NOMO-1 (cell line): ENCODE data around the gene CCM2L.

Experiments used
- DNase-seq, 2 experiments: peaks; one replicate each; lab custom pipeline; 2025; ENCODE audit not compliant: unreplicated experiment in 2 of 2; lab: John Stamatoyannopoulos, UW

Gene CCM2L

DNA sequence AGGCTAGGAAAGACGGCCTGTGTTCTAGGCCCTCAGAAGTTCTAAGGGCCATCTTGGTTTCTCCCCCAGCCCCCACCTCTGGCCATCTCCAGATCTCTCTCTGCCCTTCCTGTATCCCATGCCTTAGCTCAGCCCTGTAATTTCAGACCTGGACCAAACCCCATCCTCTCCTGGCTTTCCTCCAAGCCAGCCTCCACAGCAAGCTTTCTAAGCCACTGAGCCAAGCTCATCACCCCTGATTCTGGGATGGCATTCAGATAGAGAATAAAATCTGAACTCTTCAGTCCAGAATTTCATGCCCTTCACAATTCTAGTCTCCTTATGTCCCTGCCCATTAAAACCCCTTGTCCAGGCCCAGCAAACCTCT lies 18.9 kb upstream of the CCM2L start:
- no peak for DNase-seq

DNA sequence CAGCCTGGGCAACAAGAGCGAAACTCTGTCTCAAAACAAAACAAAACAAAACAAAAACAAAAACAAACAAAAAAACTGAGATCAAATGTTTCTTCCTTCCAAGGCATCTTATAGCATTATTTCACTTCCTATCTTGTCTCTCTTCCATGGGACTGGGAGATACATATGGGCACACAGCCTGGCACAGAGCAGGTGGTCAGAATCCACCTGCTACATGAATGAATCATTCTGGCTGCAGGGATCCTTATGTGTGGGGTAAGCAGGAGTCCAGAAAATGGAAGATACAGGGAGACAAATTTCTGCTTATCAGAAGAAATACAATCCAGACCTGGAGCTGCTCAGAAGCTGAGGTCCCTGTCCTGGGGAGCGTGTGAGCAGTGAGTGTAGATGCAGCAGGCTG lies 18.2 kb upstream of the CCM2L start:
- DNase-seq: no peak

DNA sequence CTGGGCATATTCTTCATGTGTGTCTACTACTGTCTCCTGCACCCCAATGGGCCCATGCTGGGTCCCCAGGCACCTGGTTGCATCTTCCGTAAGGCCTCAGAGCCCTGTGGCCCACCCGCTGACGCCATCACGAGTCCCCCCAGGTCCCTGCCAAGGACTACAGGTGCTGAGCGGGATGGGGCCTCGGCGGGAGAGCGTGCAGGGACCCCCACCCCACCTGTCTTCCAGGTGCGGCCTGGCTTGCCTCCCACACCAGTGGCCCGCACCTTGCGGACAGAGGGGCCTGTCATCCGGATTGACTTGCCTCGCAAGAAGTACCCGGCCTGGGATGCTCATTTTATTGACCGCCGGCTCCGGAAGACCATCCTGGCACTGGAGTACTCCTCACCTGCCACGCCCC lies 13.2 kb upstream of the CCM2L start:
- DNase-seq: no peak

DNA sequence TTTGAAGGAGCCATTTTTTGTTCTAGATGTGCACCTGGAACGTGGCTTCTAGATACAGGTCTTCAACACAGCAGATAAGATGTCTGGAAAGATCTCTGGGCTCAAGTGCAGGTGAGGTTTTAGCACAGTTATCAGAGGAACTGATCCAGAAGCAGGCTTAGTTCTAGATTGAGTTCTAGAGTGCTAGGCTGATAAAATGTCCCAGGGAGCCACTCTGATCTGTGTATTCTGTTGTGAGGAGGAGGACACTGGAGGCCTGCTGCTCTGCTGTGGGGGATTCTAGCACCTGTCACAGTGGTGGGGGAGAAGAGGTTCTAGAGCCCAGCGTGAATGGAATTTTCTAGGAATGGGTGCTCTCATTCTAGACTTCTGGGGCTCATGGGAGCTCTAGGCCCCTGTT lies 12.0 kb upstream of the CCM2L start:
- DNase-seq: no peak

DNA sequence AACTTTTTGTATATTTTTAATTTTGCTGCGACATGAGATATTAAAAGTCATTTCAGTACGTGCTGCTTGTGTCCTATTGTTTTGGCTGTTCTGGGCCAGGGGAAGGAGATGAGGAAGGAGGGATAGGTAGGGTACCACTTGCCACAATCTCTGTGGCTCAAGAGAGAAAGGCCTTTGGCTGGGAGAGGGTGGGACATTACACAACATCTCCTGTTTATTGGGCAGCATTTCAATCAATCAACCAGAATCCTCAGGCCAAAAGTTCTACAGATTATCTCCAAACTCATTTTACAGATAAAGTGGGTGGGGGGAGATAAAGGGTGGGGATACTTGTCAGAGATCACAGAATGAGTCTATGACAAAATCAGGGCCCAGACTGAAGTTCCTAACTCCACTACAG lies 6.9 kb upstream of the CCM2L start:
- DNase-seq: no peak

DNA sequence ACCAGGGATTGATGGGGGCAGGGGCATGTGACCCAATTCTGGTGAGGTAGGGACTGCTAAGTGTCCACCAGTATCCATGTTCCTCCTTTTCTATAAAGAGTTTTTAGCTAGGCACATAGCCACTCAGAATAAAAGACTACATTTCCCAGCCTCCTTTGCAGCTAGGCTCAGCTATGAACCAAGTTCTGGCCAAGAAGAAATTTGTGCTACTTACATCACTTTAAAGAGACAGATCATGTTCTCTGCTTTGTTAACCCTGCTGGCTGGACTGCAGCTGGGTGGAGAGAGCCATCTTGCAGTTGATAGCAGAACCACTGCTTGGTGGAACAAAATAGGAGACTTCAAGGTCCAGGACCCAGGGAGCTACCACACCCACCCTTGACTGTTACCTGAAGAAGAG lies 5.3 kb upstream of the CCM2L start:
- DNase-seq: peak in 1 of 2 experiments; percentile 22

DNA sequence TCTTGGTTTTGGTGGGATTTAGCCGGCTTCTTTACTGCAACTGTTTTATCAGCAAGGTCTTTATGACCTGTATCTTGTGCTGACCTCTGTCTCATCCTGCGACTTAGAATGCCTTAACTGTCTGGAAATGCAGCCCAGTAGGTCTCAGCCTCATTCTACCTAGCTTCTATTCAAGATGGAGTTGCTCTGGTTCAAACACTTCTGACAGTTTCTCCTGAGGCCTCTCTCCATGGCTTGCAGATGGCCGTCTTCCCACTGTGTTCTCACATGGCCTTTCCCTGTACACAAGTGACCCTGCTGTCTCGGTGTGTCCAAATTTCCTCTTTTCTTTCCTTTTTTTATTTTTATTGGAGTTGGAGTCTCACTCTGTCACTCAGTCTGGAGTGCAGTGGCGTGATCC lies 4.2 kb upstream of the CCM2L start:
- DNase-seq: no peak

DNA sequence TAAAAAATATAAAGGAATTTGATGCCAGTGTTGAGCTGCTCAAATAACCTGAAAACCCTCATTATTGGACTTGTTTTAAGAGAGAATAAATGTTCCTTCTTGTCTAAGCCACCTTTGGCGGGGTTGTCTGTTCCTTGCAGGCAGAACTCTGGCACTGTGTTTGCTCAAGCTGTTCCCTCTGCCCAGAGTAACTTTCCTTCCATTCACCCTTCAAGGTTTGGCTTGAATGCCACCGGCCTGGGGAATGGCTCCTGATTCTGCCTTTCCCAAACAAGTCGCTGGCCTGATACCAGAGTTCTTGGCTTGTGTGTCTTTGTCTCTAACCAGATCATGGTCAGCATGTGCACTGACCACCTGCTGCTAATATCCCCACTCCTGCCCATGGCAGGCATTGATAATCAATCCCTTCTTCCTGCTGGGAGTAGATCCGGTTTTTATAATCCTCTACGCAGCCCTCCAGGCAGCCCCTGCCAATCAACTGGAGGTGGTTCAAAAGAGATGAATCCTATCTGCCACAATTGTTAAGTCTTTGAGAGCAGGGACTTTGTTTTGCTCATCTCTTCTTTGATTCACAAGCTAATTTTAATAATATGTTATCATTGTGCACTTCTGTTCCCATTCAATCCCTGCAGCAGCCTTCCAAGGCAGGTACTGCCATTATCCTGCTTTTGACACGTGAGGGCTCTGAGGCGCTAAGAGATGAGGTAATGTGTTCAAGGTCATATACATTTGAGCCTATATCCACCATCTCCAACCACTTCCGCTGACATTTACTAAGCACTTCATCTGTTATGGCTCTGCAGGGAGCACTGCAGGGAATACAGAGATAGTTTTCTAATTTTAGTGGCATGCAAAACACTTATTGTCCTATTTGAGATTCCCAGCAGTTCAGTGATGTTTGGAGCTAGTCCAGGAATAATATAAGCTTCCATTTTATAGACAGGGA lies 3.1 kb upstream of the CCM2L start:
- no peak for DNase-seq

DNA sequence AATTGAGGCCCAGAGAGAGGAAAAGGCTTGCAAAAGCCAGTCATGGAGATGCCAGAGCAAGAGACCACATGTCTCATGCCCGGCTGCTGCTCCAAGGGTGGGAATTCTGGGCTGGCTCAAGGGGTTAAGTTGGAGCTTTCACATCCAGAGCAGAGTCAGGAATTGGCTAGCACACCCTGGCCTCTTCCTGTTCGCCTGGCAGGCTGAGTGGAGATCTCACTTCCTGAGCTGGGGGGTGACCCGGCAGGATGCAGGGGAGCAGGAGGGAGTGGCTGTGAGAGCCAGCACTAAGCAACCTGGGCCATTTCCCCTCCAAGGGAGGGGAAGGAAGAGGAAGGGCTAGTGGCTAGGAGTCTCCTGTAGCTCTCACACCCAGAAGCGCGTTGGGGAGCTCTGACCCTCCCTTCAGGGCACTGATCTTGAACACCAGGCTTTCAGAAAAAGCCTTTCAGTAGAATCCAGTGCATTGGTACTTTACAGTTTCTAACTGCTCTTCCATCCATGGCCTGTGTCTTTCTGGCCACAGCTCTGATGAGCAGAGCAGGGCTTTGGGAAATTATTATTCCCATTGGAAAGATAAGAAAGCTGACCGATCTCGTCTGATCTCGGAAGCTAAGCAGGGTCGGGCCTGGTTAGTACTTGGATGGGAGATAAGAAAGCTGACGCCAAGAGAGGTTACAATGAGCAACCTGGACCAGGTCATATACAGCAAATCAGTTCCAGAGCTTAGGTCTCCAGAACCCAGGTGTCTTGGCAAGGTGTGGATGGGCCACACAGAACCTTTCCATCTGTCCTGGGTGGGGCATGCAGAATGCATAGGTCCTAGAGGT lies 2.2 kb upstream of the CCM2L start:
- no peak for DNase-seq

DNA sequence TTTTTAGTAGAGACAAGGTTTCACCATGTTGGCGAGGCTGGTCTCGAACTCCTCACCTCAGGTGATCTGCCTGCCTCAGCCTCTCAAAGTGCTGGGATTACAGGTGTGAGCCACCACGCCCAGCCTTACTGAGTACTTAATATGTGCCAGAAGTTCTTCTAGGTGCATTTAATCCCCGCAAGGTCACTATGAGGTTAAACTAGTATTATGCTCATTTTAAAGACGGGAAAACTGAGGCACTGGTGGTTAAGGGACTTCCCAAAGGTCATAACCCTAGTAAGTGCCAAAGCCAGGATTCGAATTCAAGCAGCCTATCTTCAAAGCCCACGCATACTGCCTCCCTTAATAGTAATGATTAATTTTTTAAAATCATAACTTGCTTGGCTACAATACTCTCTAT lies 674 bp upstream of the CCM2L start:
- no peak for DNase-seq

DNA sequence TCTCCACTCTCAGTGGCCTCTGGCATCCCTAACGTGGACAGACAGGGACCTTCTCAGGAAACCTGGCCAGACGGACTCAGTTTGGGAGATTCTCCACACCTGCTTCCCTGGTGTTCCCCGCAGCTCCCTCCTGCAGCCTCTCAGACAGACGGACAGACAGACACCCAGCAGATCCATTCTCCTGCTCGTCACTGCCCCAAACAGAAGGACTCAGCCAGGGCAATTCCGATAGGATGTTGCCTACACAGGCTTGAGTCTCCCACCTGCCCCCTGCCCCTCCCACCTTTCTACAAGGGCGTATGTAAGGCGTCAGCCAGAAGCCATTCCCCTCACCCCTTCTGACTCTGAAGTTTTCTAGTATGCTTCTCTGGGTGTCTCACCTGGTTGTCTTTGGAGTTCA lies 428 bp downstream of the CCM2L start:
- DNase-seq: no peak

DNA sequence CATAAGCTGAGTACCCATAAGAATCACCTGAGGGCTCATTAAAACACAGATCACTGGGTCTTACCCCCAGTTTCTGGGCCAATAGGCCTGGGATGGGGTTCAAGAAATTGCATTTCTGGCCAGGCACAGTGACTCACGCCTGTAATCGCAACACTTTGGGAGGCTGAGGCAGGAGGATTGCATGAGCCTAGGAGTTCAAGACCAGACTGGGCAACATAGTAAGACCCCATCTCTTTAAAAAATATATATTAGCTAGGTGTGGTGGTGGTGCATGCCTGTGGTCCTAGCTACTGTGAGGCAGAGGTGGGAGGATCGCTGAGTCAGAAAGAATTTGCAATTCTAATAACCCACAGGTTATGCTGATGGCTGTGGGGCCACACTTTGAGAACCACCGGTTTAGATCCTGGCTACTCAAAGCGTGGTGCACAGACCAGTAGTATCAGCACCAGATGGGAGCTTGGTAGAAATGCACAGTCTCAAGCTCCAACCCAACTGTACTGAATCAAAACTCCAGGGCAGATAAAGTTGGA lies 2.0 kb downstream of the CCM2L start:
- no peak for DNase-seq

DNA sequence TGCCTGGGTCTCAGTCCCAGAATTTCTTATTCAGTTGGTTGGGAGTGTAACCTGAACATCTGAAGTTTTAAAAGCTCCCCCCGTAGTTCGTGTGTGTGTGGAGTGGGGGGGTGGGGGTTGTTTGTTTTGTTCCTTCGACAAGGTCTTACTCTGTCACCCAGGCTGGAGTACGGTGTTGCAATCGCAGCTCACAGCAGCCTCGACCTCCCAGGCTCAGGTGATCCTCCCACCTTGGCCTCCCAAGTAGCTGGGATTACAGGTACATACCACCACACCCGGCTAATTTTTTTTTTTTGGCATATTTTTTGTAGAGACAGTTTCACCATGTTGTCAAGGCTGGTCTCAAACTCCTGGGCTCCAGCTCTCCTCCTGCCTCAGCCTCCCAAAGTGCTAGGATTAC lies 3.1 kb downstream of the CCM2L start:
- DNase-seq: no peak

DNA sequence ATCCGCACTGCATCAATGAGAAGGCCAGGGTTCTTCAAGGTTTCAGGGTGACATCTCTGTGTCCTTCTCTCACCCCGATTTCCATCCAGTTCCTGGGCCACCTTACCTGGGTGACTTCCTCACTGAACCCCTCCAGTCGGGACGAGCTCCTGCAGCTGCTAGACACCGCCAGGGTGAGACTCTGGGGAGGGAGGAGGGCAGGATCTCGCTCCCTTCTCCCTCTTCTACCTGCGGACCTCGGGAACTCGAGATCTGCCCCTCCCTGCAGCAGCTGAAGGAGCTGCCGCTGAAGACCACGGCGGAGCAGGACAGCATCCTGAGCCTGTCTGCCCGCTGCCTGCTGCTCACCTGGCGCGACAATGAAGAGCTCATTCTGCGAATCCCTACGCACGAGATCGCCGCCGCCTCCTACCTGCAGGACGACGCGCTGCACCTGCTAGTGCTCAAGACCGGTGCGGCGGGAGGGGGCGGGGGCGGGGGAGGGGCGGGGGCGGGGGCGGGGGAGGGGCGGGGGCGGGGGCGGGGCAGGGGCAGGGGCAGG lies 7.5 kb downstream of the CCM2L start:
- DNase-seq: no peak

DNA sequence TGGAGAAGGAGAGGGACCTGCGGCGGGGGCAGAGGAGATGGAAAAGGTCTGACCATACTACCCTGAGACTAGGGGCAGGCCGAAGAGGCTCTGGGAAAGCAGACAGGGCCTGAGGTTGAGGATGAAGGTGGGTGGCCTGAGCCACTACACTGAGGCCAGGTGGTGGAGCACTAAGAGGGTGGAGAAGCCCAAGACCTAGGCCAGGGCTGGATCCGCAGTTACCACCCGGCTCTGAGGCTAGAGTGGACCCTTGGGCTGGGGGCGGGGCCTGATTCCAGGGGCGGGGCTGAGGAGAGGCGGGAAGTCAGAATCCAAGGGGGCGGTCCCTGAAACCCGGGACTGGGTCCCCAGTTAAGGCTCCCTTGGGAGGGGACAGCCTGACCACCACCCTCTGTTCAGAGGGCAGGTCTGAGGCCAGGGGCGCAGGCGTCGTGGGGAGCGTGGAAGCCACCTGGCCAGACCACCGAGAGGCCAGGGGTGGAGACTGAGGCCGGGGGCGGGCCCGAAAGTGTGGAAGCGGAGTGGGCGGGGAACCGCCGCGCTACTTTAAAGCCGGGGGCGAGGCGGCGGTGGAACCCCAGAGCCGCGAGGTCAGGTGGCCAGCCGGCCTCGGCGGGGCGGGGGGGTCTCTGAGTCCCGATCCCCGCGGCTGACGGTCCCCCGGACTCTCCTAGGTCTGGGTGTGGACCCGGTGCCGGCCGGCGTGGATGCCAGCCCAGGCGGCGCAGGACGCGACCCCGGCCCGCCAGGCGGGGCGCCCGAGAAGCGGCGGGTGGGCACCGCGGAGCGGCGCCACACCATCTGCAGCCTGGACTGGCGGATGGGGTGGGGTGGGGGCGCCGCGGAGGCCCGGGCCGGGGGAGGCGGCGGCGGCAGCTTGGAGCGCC lies 8.3 kb downstream of the CCM2L start:
- DNase-seq: peak in 1 of 2 experiments; percentile 37

DNA sequence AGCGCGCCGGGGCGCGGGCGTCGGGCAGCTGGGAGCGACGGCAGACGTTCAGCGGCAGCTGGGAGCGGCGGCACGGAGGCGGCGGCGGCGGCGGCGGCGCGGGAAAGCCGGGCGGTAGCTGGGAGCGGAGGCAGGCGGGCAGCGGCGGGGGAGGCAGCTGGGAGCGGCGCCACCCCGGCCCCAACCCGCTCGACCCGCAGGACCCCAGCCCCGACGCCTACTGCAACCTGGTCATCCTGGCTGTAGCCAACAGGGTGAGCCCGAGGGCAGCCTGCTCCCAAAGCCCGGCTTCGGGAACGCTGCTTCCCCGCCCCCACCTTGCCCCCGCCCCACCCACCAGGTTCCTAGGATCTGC lies 8.9 kb downstream of the CCM2L start:
- no peak for DNase-seq

DNA sequence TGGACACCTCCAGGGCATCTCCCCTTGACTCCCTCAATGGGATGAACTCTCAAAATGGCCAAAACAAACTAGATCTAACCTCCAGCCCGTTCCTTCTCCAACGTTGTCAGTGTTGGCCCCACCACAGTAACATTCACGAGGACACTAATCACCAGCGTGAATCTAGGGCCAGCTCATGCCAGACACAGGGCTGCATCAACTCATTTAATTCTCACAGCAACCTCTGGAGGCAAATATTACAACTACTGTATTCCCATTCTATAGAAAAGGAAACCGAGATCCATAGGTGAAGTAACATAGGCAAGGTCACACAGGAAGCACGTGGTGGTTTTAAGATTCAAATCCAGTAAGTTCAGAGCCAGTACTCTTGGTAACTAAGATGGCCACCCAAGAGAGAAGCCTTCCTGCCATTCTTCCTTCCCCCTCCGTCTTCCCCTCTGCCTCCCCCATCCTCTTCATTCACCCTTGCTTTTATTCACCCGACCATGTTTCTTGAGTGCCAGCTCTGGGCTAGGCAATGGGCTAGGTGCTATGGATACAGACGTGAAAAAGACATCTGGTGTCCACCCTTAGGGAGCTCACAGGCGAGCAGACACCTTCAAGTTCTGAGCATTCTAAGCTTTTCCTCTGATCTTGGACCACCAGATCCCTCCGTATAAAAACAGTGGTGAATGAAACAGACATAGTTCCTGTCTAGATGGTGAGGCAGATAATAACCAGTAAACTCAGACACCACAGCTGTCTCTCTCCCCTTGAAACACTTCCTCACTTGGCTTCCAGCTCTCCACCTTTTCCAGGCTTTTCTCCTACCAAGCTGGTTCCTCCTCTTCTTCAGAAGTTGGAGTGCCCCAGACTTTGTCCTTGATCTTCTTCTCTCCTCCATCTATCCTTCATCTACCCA lies 9.6 kb downstream of the CCM2L start:
- no peak for DNase-seq

DNA sequence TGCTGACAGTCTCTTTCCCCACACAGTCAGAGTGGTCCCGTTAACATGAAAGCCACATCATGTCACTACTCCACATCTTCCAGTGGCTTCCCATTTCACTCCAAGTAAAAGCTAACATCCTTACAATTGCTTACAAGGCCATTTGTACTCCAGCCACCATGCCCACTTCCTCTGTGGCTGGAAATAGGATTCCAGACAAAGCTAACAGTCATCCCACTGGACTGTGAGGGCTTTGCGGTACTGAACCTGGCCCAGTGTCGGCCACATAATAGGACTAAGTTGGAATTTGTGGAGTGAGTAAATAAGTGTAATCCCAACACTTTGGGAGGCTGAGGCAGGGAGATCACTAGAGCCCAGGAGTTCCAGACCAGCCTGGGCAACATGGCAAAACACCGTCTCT lies 10.9 kb downstream of the CCM2L start:
- no peak for DNase-seq

DNA sequence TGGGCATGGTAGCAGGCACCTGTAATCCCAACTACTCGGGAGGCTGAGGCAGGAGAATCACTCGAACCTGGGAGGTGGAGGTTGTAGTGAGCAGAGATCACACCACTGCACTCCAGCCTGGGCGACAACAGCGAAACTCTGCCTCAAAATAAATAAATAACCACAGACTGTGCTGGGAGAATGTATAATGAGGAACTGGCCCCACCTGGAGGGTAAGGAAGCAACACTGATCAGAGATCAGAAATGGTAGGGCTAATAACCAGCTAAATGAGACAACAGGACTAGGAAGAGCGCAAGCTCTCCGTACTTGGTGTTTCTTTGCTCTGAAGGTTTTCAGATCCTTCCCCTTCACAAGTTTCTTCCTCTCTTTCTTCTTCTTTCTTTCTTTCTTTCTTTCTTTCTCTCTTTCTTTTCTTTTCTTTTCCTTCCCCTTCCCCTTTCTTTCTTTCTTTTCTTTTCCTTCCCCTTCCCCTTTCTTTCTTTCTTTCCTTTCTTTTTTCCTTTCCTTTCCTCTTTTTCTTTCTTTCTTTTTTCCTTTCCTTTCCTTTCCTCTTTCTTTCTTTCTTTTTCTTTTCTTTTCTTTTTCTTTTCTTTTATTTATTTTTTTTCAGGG lies 14.6 kb downstream of the CCM2L start:
- DNase-seq: peak; percentile 18 to 43
